ENCODE measurements around the gene PLEKHG1.

Gene PLEKHG1

DNA sequence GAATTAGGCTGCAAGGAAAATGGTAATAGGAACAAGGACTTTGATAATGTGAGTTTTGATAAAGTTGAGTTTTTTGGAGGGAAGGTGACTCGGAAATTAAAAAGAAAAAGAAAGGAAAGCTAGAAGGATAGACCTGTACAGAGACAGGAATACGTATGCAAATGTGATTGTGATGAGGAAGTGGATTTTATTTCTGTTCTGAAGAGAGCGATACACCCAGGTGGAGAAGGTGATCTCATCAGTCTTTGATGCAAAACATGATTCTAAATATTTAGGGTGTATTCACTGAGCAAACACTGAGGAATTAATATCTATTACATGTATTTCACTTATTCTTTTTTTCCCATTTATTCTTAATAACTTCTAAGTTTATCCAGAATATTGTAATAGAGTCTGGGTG lies 9.2 kb upstream of the PLEKHG1 start:
- TF ChIP-seq, protein P1, sequence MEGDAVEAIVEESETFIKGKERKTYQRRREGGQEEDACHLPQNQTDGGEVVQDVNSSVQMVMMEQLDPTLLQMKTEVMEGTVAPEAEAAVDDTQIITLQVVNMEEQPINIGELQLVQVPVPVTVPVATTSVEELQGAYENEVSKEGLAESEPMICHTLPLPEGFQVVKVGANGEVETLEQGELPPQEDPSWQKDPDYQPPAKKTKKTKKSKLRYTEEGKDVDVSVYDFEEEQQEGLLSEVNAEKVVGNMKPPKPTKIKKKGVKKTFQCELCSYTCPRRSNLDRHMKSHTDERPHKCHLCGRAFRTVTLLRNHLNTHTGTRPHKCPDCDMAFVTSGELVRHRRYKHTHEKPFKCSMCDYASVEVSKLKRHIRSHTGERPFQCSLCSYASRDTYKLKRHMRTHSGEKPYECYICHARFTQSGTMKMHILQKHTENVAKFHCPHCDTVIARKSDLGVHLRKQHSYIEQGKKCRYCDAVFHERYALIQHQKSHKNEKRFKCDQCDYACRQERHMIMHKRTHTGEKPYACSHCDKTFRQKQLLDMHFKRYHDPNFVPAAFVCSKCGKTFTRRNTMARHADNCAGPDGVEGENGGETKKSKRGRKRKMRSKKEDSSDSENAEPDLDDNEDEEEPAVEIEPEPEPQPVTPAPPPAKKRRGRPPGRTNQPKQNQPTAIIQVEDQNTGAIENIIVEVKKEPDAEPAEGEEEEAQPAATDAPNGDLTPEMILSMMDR (IDR thresholded peaks at IDR 0.05): no peak

DNA sequence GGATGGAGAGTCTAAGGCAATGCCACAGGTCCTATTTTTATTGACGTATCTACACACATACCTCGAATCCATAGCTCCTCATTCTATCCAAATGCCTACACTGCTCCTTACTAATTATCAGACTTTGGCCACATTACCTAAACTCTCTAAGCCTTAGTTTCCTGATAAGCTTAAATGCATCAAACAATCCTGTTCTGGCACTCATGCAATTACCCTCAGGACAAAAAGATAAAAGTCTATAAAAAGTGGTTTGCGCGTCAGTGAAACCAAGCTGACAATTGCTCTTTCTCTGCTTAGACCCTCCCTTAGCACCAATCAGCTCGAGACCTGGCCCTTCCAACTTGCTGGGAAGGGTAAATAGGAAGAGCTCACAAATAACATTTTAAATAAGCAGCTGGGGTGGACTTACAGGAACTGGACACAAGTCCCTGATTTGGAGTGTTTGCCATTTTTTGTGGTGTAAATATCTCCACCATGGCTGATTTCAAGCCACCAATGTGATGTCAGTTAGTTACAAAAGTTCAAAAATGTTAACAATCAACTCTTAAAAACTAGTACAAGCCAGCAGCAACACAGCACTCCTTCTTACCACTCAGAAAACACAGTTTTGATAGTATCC lies 7.2 kb upstream of the PLEKHG1 start:
- TF ChIP-seq, protein P1 (IDR thresholded peaks at IDR 0.05): no peak

DNA sequence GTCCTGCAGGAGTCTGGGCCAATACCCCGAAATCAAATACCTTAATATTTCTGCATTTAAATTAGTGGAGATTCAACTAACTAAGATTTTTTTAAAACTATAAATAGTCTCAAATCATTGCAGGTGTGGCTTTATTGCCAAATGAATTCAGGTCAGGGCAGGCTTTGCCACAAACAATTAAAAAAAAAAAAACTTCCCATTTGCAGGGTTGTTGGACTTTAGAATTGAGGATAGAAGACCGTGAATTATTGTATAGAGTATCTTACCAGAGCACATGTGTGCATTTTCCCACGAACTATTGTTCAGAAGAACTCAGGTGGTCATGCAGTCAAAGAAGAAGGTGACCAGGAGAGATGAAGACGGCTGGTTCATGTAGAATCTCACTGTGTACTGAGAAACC lies 6.6 kb upstream of the PLEKHG1 start:
- TF ChIP-seq, protein P1 (IDR thresholded peaks at IDR 0.05): no peak

DNA sequence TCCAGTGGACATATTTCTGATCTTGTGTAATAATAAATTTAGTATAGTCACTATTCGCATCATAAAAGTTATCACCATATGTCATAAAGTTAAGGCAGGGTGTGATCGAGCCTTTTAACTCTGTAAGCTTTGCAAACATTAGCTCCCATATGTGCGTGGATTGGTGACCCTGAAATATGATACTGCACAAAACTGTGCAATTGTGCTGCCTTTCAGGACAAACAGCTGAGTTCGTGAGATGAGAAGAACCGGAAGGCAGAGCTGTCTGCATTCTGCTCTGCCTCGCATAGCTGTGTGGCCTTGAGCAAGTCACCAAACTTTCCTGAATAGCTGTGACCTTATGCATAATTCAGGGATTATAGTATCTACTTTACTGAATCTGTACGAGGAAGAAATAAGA lies 3.2 kb upstream of the PLEKHG1 start:
- TF ChIP-seq, protein P1 (IDR thresholded peaks at IDR 0.05): no peak

DNA sequence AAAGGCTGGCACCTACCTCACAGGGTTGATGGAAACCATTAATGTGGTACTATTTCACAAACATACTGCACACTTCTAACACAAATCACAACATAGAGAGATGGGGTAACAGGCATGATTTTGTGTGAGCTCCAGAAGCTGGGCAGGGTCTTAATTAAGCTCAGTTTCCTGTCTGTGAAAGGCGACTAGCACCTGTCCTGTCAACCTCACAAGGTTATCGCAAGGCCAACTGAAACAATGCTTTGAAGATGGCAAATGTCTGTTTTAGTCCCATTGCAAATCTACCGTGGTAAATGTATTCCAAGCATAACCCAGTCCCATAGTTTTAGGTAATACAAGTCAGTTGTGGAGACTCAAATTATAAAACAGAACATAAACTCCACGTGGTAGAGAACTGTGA lies 1.3 kb upstream of the PLEKHG1 start:
- TF ChIP-seq, protein P1 (IDR thresholded peaks at IDR 0.05): no peak

DNA sequence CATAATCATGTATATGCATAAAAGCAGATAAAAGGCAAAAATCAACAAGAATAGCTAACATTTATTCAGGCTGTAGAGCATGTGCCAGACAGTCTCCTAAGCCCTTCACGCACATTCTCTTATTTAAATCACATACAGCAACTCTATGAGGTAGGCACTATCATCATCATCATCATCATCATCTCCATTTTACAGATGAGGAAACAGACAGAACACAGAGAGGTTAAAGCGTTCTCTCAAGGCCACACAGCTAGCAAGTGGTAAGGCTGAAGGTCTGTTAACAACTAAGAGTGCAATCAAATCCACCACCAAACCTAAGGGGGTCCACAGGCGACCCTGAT lies 857 bp upstream of the PLEKHG1 start:
- TF ChIP-seq, protein P1 (IDR thresholded peaks at IDR 0.05): no peak

DNA sequence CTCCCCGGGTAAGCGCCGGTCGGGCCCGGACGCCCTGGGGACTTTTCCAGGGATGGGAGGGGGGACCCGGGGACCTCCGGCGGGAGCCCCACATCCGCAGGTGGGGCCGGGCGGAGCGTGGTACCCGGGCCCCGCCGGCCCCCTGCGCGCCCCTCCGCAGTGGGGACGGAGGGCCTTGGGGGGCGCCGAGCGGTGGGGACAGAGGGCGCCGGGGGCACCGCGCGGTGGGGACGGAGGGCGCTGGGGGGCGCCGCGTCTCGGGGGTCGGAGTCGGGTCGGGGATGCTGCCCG lies 270 bp downstream of the PLEKHG1 start:
- TF ChIP-seq, protein P1 (IDR thresholded peaks at IDR 0.05): no peak

DNA sequence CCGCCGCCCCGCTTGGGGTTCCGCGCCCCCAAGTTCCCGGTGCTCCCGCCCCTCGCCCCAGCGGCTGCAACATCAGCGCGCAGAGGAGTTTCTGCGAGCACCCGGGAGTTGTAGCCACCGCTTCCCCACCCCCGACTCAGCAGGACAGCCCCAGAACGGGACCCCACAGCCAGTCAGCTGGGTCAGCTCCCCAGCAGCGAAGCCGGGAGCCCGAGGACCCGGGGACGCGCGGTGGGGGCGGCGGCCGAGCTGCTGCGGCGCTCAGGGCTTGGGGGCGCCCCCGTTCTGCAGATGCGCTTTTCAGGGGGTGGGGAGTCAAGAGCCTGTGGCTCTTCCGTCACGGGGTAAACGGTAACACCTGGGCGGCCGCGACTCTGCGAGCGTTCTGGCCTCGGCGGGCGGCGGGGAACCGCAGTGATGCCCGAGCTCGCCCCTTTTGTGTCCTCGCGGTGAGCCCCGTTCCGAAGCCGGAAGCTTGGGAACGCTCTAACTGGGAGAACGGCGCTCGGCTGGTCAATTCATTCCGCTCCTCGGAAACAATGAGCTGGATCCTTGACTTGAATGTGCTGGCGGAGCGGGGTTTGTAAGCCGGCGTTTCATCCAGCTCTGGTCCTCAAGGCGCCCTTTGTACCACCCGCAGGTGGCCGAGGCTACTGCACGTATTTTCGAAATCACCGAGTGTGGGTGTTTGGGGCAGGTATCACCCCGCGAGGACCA lies 774 bp downstream of the PLEKHG1 start:
- TF ChIP-seq, protein P1 (IDR thresholded peaks at IDR 0.05): peak; percentile 54

Measured in LNCAP (cell line).